GM21447 (cell line): ENCODE measurements around the gene CELF1.

ENCODE experiments used
- ATAC-seq: cut with Tn5 transposase; IDR thresholded peaks from one replicate; pipeline ENCODE4 v1.9.1; 2021; ENCODE audit not compliant: unreplicated experiment

The CELF1 gene

DNA sequence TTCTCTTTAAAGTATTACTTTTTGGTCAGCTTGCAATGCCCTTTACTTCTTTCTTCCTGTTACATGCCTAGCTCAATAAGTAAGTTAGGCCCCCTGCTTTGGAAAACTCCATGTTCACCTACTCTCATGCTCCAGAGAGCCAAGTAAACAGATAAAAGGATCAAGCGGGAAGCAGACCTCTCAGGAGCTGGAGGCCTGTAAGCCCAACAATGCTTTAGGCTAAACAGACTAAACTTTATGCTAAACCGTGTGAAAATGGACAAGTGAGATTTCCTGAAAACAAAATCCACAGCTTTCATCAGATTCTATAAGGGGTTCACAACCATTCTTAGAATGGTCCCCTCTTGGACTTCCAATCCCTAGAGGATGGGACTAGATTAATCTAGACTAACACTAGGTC, 40.2 kb downstream of the CELF1 start:
- no peak for ATAC-seq

DNA sequence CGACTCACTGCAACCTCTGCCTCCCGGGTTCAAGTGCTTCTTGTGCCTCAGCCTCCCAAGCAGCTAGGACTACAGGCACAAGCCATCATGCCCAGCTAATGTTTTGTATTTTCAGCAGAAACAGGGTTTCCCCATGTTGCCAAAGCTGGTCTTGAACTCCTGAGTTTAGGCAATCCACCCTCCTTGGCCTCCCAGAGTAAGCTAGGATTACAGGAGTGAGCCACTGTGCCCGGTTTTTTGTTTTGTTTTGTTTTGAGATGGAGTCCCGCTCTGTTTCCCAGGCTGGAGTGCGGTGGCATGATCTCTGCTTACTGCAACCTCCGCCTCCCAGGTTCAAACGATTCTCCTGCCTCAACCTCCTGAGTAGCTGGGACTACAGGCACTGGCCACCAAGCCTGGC, 41.0 kb downstream of the CELF1 start:
- no peak for ATAC-seq

DNA sequence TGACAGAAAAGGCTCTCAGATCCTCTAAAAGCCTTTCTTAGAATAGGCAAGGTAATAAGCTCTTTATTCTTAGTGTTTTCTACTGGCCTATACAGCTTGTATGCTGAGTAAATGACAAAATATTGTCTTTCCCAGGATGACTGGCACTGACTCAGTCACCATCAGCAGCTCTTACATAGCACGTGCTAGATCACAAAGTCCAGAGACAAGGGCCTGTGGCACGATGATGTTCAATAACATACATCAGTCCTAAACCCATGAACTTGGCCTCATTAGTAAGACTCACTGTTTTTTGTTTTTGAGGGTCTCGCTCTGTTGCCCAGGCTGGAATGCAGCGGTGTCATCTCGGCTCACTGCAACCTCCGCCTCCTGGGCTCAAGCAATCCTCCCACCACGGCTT, 42.7 kb downstream of the CELF1 start:
- no peak for ATAC-seq

DNA sequence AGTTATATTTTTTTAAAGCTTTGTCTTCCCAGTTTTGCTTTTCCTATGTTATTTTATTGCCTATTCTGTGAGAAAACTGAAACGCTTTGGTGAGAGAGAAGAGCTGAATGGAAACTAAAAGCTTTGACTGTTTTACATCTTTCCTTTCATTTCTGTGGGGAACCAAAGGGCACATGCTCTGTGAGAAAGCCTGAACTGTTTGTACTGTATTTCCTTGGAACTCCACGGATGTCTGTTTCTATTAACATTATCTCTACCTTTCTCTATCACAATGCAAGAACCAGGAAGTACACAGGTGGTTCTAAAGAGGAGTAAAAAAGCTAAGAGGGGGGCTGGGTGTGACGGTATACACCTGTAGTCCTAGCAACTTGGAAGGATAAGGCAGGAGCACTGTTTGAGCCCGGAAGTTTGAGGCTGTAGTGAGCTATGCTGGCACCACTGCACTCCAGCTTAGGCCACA, 43.8 kb downstream of the CELF1 start:
- ATAC-seq, result peak; percentile 39

DNA sequence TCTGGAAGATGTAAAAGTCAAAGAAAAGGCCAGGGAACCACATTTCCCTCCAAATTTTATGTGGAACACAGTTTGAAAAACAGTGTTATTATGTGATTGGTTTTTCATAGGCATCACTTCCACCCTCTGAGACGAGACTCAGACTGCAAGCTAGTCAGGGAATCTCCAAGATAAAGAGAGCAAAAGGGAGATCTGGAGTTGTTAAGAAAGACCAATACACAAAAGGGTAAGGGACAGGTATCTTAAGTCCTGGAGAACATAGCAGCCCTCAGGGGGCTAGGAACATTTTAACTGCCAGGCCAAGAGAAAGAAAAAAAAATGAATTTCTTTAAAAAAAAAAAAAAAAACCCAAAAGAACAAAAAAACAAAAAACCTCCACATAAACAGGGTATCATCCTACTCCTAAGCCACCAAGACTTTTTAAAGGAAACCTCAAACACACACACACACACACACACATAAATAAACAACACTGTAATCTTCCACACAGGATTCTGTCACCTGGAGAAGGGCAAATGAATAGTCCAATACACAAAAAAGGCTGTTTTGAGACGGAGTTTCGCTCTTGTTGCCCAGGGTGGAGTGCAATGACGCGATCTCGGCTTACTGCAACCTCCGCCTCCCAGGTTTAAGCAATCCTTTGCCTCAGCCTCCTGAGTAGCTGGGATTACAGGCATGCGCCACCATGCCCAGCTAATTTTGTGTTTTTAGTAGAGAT, 44.5 kb downstream of the CELF1 start:
- no peak for ATAC-seq

DNA sequence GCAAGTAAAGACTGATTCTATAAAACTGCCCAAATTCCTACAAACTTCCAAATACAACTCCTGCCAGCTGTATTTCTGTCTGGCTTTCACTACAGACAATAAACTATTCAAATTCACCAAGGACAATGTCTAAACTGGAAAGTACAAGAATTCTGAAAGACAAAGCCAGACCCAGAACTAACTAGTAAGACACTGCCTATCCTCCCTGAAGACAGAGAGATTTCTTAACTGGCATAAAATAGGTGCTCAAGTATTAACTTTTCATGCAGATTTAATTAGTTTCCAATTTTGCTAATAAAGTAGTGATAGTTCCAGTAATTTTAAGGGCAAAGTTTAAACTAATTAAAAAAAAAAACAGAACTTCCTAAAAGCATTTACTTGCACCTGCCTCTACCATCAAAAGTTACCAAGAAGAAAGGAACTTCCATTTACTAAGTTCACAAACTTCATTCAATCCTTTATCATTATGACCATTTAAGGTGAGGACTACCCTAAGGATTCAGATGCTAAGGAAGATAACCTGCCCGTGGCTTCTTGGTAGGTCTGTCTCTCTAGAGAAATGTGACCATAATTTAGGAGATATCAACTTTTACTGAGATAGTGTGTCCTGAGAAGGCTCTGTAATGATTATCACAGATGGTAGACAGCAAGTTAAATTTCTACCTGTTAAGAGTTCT, 45.2 kb downstream of the CELF1 start:
- ATAC-seq, result no peak

DNA sequence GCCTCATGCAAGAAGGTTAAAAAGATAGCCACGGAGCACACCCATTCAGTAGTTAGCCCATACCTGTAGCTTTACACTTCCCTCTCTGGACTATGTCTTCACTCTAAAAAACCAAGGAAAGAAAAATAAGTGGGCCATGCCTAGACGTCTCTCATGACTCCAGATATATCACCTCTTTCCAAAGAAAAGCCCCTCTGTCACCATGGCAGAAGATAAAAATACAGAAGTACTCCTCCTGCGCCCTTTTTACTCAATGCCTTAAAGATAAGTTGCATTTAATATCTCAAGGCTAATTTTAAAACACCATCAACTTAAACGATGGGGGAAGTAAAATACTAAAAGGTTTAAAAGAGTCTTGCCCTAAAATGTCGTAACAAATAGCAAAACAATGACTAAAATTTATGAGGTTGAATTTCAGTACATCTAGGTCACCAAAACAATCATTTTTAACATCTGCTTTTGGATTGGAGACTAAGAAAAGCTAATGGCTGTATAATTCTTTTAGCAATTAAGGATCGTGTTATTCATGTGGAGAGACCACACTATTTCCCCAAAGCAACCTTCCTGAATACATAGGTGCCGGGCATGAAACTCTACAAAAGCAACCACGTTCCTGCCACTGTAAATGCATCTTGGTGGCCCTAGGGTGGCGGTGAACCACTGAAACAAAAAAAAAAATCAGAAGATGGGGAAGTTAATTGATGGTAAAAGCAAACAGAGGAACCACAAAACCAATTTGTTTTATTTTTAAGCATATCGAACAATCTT, 46.0 kb downstream of the CELF1 start:
- peak; percentile 39 for ATAC-seq

DNA sequence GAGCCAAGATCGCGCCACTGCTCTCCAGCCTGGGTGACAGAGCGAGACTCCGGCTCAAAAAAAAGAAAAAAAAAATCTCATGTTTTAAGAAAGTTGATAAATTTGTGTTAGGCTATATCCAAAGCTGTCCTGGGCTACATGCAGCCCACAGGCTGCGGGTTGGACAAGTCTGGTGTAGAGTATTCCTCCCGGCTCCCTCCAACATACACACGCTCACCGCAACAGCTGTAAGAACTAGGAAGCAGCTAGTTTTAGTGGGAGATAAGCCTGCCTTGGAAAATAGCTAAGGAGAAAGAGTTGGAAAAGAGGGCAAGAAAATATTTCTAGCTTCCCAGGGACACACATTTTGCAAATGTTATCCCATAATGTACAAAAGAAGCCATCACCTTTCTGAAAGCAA, 46.6 kb downstream of the CELF1 start:
- ATAC-seq, result no peak

DNA sequence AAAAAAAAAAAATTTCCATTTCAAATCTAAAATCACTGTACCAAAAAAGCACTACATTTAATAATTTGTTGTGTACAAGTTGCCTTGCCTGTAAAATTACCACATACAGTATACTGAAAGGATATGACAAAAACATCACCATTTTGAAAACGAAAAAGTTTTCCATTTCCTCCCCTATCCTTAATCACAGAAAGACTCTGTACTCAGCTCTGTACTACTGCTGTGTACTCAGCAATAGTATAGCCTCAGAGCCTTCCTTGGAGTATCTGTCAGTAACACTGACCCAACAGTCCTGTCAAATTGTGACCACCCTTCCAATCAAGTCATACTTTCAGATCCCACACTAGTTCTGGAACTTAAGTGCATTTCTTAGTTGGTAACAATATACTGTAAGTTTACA, 48.0 kb downstream of the CELF1 start:
- ATAC-seq, result no peak

DNA sequence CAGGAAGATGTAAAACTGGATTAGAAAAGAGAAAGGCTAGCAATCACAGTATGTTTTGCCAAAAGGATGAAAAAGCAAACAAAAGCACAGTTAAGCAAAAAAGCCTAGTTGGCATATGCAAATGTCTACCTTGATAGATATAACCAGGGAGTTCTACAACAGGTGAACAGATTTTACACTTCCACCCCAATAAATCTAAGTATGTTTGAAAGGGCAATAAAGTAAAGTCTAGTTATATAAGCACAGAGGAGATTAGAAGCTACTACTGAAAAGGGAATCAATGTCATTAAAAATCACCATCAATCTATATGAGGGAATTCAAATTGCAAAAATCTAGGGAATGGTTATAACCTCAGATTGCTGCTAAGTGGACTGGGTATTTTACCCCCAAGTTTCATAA, 49.7 kb downstream of the CELF1 start:
- no peak for ATAC-seq

DNA sequence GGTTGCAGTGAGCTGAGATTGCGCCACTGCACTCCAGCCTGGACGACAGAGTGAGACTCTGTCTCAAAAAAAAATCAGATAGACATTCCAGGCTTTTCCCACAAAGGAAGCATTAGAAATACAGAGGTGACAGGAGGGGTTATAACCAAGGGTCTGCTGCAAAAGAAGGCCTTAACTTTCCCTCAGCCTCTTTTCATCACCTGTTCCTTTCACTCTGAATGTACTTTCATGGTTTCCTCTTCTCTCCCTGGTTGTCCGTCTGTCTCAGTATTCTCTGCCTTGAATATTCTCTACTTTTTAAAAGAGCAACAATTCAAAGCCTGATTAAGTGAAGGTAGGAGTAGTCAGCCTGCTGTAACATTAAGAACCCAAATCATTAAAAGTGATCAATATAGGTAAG, 50.2 kb downstream of the CELF1 start:
- ATAC-seq, result no peak

DNA sequence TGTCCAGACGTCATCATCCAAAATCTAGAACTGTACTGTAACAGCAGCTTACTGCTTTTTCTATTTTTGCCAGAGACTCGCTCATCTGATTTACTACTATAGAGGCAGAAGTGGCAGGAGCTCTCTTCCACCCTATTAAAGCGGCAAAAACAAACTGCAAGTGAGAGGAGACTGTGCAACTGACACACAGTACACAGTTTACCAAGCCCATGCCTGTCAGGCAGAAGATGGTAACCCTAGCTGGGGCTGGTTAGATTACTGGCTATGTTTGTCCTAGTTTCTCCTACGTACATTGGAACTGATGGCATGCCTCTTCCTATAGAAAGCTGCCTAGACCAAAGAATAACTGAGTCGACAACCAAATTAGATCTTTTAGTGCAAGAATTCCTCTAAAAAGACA, 51.8 kb downstream of the CELF1 start:
- no peak for ATAC-seq

DNA sequence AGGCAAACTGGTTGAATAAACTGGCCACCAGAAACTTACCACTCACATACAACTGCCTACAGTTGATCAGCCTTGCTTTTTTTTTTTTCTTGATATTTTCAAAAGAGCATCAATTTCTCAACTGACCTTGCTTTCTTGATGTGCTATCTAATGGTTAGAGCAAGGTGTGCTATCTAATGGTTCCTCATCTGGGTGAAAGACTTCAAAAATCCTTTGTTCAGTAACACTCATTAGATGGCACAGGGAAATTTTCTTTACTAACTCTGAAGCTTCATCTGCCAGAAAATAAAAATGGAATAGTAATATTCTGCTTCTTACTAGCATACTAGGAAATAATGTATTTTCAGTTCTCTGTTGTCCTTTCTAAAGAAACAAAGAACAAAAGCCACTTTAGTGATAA, 52.8 kb downstream of the CELF1 start:
- ATAC-seq, result no peak

DNA sequence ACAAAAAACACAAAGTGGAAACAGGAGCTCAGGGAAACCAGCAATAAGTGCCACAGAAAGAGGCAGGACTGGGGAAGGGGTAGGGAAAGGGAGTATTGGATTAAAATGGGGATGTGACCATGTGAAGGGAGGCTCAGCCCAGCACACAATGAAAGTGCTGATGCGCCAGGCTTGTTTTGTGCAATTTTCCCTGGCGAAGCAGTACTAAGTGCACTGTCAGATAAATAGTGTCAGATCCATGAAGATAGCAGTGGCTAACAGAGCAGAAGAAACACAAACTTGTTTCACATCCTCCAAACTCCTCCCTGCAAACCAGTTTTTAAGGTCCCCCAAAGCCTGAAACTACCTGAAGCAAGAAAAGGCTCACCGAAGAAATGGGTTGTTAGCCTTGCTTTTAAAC, 53.3 kb downstream of the CELF1 start:
- ATAC-seq, result no peak

DNA sequence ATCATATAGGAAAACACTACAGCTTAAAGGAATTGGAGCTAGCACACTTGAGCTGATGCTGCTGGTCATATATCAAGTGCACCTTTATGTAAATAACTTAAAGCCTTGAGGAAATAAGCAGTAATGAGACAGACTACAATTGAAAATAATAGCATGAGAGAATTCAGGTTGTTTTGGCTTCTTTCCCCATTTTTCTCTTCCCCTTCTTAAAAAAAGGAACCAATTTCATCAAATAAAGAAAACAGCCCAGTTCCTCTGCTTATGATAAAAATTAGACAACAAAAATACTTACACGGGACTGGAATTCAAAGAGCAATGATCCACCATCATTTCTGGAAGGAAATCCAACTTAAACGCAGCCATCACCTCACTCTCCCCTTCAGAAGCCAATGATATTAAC, 53.8 kb downstream of the CELF1 start:
- ATAC-seq, result no peak

DNA sequence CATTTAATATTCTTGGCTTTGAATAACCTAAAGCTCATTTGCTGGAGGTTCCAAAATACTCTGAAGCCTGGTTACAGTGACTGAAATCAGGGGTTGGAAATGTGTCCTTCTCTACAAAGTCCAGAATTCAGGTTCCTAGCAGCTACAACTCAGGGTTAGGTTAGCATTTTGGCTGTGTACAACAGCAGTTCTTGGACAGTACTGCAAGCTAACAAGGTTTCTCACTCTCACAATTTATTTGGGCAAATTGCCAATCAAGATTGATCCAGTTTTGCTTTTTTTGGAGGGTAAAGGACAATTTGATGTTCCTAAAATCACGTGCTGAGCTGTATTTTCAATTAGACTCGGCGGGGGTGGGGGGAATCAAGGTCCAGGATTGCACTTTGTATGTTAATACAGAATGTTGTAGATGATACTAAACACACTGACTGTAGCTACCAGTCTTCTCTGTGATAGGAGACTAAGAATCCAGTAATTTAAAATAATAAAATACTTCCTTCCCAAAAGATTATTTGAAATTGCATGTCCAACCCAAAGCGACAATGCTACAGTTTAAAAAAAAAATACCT, 54.3 kb downstream of the CELF1 start:
- ATAC-seq, result no peak

DNA sequence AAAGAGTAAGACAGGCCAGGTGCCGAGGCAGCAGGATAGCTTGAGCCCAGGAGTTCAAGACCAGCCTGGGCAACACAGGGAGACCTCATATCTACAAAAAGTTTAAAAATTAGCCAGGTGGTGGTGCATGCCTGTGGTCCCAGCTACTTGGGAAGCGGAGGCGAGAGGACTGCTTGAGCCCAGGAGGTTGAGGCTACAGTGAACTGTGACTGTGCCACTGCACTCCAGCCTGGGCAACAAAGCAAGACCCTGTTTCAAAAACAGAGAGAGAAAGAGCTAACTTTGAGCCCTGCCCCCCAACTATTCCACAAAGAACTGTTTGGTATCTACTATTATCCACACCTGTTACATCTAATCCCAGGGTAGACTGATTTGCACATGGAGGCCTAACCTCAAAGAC, 54.8 kb downstream of the CELF1 start:
- ATAC-seq, result no peak

DNA sequence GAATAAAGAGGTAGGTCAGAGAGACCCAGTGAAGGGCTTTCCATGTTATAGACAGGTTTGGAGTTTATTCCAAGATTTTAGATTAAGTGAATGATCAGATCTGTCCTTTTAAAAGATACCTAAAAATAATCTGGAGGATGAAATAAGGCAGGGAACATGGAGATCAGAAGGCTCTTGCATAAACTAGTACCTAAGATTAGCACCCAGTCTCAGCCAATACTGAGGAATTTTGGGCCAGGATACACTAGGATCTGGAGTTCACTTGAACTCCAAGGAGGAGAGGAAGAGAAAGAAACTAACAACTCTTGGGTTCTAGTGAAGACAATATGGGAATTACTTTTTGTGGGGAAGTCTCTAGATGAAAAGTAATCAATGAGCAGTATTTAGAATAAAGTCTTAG, 56.1 kb downstream of the CELF1 start:
- no peak for ATAC-seq

DNA sequence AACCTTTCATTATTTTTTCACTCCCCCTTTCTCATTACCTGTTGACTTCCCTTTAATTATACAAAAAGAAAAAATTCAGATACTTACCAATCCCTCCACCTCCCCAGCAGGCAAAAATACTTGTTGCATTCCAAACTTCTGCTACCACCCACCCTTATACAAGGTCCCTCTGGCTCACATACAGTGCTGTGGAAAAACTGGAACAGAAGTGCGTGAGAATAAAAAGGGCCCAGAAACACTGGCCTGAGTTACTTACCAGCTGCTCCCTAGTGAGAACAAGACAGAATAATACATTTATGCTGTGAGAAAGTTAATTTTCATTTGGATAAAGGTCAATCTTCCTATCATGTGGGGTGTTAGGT, 57.1 kb downstream of the CELF1 start:
- no peak for ATAC-seq

DNA sequence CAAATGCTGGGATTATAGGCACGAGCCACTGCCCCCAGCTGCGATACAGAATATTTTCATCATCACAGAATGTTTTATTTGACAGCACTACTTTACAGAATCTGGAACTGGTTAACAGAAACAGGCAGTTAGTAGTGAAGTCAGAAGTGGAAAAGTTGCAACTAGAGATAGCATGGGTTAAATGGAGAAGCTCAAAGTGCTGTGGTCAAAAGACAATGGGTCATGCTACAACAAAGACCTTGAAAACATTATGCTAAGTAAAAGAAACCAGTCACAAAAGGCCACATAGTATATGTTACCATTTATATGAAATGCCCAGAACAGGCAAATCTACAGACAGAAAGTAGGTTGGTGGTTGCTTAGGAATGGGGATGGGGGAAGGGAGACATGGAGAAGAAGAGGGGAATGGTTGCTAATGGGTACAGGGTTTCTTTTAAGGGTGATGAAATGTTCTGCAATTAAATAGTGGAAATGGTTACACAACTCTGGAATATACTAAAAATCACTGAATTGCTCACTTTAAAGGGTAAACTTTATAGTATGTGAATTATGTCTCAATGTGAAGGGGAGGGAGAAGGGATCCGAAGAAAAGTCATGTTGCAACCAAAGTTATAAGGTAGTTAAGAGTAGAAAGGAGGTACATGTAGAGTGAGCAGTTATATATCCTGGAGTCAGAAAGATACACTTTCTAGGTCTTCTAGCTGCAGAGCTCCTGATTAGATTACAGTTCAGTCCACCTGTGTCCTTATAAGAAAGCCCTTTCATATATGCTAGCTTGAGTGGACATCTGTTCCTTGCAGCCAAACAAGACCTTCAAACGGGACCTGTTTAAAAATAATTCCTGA, 57.7 kb downstream of the CELF1 start:
- ATAC-seq, result no peak

DNA sequence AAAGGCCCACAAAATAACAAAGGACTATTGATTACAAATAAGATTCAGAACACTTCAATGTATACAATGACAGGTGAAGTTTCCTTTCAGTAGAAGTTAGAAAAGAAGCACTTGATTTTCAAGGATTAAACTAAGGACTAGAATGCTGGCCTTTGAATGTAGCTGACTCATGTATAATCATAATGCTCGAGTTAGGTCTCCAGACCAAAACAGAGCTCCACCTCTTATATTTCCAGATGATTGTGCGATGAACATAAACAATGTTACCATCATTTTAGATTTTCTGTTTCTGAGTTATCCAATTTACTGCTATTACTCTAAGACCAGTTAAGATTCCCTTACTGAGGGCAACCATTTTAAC, 63.6 kb downstream of the CELF1 start:
- ATAC-seq, result no peak
